HG02943 (cell line): ENCODE data around the gene UCKL1.
"Not testable (repeated sequence)": the region's sequence is repeated elsewhere in the genome, so short reads cannot be mapped to it uniquely, and the experiment has no call there.

ENCODE experiments used
- ATAC-seq: cut with Tn5 transposase; IDR thresholded peaks from one replicate; pipeline ENCODE4 v1.9.1; 2021; ENCODE audit warnings: mild to moderate bottlenecking, low read depth, moderate library complexity; ENCODE audit not compliant: unreplicated experiment

UCKL1 gene

DNA sequence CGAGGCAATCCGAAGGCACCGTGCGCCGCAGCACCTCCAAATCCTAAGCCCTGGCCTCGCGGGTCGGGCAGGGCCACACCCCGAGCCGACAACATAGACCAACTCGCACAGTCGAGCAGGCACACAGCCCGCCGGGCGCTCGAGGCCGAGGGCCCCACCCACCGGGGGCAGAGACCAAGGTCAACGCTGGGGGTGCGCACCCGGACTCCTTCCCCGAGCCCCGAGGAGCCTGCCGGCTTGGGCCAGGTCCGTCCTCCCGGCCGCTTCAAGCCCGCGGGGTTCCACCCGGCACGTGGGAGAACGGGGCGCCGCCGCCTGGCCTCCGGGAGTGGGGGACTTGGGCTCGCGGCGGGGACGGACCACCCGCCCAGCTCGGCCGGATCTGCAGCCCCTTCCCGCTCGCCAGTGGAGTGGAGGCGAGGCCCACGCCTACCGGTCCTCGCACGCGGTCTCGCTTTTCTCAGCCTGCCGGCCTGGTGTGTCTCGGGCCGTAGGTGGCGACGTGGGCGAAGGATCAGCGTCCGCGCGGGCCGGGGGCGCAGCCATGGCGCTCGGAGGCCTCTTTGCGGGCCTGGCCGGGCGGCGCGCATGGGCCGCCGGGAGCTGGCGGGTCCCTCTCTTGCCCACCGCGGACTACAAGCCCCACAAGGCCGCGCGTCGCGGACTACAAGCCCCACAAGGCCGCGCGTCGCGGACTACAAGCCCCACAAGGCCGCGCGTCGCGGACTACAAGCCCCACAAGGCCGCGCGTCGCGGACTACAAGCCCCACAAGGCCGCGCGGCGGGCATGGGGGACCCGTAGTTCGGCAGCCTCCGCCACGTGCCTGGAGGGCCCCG is at the start of gene UCKL1:
TSS of gene UCKL1 (minus strand) at position 590 of the 837 bp plus-strand sequence. CDS start at position 546, 44 bp downstream.
- peak; percentile 64 for ATAC-seq

DNA sequence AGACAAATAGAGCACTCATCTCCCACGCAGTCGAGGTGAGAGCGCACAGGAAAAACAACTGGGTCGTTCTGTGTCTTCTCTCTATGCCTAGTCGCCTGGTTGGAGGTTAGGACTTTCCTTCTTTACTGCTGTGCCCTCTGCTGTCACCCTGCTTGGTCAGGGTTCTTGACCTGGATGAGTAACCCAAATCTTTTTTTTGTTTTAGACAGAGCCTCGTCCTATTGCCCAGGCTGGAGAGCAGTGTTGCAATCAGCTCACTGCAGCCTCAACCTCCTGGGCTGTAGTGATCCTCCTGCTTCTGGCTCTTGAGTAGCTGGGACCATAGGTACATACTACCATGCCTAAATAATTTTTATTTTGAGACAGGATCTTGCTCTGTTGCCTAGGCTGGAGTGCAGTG is 49.2 kb upstream of the UCKL1 start:
- ATAC-seq, result no peak

DNA sequence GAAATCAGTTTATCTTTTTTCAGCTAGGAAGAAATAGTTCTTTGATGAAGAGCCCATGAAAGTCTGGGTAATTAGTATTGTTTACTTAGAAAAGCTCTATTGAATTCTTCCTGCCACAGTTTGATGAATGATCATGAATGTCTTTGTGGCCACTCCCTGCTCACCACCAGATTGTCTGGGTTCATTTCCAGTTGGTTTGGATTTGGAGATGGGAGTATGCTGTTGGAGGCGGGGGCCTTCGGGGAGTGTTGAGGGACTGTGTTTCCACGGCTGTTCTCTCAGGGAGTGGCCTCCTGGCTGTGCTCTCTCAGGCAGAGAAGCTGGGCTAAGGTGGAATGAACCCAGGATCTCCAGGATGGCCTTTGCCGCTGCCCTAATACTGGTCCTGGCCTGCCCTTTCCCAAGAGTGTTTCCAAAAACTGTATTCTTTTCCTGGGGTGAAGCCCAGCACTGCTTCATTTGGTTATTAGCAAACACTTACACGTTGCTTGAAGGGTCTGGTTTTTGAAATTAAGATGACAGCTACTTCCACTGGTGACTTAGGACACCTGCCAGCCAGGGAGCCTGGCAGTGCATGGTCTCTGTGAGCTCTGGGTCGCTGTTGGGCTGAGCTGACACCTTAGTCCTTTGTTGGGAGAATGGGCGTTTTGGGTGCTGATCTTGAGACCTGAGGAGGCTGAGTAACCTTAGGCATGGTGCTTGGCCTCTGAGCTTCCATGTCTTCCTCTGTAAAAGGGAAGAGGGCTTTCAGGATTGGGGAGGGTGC is 47.9 kb upstream of the UCKL1 start:
- no peak for ATAC-seq

DNA sequence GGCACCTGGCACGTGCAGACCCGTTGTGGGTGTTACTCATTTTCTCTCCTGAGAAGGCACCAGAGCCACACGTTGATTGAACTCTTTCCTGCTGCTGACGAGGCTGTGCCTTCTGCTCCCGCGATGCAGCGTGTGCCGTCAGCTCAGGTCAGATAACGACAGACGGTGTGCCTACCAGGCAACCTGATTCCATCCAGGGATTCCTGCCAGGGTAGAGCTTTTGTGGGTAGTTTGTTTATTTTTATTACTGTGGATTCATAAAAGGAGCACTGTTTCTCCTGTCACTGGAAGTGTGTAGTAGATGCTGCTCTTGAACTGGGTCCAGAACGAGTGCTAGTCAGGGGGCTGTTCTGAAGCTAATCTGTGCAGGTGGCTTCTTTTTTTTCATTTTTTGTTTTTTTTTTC is 45.4 kb upstream of the UCKL1 start:
- ATAC-seq, result no peak

DNA sequence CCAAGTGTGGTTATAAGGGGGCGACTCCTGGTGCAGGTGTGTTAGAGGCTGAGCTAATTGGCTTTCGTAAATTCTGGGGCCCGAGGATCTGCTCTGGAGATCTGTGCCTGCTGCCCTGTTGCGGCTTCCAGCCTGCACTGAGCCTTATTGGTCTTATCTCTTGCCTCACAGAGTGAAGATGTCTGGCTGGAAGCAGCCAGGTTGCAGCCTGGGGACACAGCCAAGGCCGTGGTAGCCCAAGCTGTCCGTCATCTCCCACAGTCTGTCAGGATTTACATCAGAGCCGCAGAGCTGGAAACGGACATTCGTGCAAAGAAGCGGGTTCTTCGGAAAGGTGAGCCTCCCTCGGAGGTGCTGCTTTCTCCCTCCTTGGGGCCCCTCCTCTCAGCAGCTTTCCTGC is 44.7 kb upstream of the UCKL1 start:
- ATAC-seq, result no peak

DNA sequence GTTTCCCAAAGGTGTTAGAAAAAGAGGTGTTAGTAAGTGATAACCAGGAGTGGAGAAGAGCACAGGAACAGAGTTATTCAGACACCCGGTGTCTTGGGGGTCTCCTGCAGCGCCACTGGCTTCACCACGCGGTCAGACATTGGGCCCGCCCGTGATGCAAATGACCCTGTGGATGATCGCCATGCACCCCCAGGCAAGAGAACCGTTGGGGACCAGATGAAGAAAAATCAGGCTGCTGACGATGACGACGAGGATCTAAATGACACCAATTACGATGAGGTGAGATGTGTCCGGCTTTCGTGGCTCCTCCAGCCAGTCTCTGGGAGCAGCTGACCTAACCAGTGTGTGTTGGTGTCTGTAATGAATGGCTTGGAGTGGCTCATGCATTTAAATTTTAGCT is 26.7 kb upstream of the UCKL1 start:
- ATAC-seq, result no peak

DNA sequence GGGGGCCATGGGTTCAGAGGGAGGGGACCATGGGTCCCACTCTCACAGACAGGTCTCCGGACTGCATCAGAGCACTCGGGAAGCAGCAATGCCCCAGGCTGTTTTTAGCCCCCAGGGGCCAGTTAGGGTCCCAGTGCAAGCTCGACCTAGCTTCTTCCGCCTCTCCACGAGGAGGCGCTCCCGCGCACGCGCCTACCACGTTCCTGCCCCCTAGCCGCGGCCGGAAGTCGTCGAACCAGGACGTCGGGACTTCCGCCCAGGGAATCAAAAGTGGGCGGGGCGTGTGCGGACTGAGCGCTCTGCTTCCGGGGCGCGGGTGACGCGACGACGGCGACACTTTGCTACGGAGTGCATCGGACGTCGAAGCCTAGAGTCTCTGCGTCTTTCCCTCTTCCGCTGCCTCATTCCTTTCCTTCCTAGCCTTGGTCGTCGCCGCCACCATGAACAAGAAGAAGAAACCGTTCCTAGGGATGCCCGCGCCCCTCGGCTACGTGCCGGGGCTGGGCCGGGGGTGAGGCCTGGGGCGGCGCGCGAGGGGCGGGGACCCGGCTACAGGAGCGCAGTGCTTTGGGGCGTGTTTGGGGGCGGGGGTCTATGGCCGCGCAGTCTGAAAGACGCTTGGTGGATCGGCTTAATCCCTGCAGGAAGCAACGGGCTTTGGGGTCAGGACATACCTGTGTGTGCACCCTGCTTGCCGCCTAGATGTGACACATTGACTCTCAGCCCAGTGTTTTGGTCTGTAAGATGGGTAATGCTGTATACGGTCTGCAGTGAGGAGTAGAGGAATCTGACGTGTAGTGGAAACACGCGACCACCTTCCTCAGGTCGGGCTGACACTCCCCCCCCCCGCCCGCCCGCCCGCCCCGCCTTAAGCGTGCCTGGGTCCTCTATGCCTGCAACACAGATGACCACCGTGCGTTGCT is 24.9 kb upstream of the UCKL1 start, which contains the start of gene PRPF6:
TSS of gene PRPF6 (plus strand) at position 327 of the 923 bp plus-strand sequence. CDS start at position 441, 114 bp downstream.
- peak; percentile 66 for ATAC-seq

DNA sequence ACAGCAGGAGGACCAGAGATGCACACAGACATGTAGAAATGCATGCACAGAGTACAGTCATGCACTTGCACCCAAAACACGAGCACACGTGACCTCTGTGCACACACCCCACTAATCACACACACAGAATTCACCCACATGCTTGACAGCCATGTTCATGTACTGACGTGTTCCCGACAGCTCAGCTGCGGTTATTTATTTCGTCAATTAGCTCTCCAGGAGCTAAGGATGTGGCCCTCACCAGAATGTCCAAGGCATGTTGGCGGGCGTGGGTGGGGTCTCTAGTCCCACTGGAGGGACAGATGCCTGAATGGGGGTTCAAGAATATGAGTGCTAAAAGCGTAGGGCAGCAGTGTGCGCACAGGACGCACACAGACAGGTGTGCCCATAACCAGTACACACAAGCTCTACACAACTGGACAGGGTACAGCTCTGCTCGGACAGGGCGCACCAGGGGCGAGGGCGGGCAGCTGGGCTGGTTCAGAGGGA is 24.1 kb upstream of the UCKL1 start:
- ATAC-seq, result no peak

DNA sequence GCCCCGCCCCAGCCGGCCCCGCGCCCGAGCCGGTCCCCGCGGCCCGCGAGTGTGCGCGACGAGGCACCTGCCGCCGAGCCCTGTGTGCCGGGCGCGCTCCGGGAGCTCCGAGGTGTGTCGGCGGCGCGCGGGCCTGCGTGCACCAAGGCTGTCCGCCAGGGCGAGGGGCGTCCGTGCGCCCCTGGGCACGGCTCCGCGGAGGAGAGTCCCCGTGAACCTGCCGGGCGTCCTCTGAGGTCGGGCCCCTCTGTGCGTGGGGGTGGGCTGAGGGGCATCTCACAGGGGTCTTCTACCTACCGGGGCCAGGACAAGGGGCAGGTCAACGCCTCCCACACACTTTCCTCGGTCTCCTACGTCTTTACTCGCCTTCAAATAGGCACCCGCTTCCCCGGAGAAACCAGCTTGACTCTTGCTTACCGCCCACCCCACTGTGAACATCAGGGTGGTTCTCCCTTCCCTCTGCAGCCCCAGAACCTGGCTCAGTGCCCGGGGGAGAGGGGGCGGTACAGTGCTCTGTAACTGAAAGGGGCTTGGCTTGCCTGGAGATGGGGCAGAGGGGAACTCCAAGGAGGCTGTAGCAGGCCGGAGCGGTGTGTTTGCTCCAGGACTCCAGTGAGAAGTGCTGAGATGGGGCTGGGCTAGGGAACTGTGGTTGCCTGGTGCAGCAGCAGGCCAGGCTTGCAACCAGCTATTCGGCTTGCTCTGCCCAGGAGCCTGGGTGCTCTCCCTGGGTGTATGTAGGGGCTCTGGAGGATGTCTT is 23.5 kb upstream of the UCKL1 start, which contains the start of gene SAMD10:
TSS of gene SAMD10 (minus strand) at position 86 of the 760 bp plus-strand sequence. CDS start 175 bp downstream, outside the sequence.
- ATAC-seq, result no peak

DNA sequence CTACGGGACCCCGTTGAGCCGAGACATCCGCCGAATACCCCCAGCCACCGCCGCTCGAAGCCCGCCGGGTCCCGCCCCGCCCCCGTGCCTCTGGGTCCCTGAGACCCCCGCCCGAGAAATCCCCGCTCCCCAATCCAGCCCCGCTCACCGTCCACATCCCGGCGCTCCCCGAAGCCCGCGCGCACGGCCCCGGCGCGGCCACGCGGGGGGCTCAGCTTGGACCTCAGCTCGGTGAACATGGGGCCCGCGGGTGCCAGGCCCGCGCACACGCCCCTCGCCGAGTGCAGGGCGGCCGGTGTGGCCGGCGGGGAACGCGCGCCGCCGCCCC is 23.0 kb upstream of the UCKL1 start:
- ATAC-seq, result no peak

DNA sequence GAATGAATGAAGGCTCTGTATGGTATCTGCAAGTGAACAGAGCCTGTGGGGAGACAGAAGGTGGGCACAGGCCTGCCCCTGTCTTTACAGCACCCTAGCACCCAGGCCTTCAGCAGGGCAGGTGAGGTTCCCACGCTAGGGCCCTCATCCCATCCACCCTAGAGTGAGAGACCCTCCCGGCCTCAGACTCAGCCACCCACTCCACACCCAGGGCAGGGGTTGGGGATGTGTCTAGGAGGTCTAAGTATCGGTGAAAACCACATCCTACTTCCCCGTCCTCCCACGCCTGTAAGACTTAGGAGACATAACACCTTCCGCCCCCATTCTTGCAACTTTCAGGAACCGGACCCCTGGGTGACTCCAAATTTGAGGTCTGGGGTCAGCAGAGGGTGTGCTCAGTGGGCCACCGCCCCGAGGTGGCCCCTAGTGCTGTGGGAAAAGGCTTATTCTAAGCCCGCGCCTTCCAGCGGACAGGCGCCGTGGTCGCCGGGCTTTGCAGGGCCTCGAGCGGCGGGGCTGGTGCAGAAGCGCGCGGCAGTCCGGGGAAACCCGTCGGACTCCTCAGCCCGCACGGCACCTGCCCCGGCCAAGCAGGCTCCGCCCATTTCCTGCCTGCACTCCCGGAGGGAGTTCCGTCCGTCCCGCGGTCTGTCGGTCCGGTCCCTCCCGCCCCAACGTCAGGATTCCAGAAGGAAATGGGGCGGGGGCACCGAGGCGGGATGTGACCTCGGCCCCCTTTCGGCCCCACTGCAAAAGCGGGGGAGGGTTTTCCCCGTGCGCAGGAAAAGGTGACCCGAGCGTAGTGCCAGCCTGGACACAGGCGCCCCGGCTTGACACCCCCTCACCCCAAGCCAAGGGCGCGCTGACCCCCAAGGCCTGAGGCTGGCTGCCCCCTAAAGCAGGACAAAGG is 22.4 kb upstream of the UCKL1 start:
- no peak for ATAC-seq

DNA sequence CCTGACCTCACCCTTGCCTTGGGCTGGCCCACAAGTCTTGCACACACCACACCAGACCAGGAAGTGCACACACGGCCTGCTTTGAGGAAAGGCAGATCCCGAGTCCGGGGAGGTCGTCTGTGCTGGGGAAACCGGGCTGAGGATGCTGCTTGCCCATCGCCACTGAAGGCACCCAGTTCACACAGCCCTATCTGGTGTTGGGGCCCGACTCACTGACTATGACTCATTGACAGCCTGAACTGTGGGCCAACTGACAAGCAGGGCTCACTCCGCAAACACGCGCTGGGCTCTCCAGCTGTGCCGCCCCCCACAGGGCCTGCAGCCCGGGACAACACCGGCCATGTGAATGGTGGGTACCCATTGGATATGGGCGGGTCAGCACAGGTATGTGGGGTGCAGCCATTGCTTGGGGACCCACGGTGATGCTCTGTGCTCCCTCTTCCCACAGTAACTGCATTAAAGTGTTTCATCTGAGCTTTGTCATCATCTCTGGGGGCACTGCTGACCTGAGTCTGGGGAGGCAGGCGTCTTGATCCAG is 21.6 kb upstream of the UCKL1 start:
- ATAC-seq, result no peak

DNA sequence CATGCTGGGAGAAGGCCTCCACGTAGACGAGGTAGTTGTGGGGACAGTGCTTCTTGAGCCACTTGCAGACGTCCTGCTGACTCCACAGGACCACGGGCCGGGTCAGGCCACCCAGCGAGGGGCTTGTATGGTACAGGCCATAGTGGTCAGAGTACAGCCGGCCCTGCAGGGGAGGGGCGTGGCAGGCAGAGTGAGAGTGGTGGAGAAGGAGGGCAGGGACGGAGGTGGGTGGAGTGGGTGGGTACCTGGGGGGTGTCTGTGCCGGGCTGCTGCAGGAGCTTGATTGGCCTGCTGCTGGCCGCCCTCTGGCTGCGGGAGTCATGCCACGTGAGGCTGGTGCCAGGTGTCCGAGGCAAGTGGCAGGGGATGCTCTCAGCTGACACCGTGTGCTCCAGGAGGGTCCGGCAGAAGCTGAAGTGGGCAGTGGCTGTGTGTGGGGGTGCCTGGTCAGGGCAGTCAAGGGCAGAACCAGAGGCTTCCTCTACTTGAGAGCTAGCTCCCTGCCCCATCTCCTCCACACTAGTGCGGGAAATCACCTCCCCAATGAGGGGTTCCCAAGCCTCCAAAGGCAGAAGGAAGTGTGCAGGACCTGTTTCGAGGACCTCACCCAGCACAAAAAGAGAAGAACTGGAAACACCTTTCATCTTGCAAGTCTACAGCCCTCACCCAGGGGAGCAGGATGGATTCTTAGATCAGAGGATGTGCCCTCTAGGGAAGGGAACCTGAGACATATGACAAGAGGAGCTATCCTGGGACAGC is 20.9 kb upstream of the UCKL1 start:
- ATAC-seq, result no peak

DNA sequence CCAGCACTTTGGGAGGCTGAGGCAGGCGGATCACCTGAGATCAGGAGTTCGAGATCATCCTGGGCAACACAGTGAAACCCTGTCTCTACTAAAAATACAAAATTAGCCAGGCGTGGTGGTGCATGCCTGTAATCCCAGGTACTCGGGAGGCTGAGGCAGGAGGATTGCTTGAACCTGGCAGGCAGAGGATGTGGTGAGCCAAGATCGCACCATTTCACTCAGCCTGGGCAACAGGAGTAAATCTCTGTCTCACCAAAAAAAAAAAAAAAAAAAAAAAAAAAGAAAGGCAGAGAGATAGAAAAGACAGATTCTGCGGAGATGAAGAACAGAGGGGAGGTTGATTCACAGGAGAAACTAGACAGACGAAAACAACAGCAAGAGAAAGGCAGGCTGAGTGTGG is 20.3 kb upstream of the UCKL1 start:
- ATAC-seq, result not testable (repeated sequence)

DNA sequence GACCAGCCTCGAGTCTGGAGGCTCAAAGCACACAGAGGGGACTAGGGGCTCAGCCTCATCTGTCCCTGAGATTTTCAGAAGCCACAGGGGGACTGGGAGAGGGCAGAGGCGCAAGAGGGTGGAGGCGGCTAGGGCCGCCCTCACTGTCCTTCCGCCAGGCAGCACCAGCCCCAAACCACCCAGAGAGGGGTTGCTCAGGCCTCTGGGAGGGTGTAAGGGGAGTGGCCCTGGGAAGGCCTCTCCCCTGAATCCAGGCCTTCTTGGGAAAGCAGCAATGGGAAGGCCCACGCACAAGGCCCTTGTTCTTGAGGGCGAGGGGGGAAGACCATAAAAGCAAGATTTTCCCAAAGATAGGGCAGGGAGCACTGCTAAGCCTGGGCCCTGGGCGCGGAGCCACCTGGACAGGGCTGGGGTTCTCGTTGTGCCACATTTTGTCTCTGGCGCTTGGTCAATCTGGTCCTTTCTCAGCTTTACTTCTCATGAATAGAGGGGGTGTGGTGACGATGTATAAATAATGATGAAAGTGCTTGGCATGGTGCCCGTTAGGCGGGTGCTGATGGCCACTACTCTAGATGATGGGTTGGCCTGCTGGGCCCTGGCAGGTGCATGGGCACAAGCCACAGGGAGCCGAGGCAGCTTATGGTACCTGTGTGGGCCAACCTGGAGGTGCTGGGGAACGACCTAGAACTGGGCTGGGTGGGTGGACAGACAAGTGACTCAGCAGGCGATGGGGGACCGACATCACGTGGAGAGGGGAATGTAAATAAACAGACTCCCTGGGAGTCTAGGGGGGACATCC is 18.4 kb upstream of the UCKL1 start:
- ATAC-seq, result no peak

DNA sequence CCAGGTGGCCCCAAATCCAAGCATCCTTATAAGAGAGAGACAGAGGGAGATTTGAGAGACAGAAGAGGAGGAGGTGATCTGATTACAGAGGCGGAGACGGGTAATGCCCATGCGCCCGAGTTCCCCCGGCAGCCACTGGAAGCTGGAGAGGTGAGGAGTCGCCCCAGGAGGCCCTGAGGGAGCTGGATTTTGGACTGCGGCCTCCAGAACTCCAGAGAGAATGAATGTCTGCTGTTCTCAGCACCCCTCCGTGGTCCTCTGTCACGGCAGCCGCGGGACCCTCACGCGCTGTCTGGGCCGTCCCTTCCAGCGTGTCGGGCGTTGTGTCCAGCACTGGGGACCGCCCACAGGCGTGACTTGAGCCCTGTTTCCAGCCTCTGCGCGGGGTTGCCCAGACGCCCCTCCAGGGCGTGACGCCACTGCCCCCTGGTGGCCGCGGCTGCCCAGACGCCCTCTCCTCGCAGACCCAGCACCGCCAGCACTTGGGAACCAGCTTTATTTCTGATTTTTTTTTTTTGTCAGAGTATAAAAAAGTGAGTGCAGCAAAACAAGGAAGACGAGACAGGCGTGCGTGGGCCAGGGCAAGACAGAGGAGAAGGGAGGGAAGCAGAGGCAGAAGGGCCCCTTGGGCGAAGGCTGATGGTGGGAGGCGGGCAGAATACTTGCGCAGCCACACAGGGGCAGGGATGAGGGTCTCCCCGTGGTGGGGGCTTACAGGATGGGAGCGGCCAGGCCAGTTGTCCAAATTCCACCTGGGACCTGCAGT is 17.6 kb upstream of the UCKL1 start:
- no peak for ATAC-seq
